ENCODE measurements around the gene NKTR. TPM values are rescaled to one million over a fixed set of nuclear protein-coding genes. Genes with fewer than 3 reads are reported as not detected.

Gene NKTR
- polyA plus RNA-seq, 1 of the 3 experiments (the other 2 are of a cell fraction): 19.2 TPM

DNA sequence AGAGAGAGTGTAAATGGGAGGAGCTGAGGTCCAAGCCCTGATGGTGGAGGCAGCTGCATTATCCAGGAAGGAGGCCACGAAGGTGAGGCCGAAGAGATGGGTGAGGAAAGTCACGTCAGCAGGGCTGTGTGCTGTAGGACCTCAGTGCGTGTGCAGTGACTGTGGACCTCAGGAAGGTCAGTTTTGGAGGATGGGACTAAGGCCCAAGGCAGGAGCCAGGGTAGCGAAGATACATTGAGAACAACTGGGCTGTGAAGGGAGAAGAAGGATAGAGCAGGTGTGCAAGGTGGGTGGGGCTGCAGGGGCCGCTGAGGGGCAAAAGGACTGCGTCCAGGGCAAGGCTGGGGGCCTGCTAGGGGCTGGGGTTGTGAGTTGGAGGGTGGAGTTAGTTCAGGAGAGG, 89.7 kb downstream of the NKTR start:
- no peak overlapping the region for H3K4me2 ChIP-seq
- H2AFZ ChIP-seq (ENCODE audit: low read depth): no peak overlapping the region
- 34% methylated on average over 7 of the region's 7 CpGs for WGBS (ENCODE audit: low lambda C conversion rate)
- H3F3A ChIP-seq (replicated peaks; ENCODE audit: insufficient read depth): no peaks in the 10 kb centered on the region
- no peak overlapping the region for H3K27ac ChIP-seq (ENCODE audit: low read depth in 2 of 2, low read length in 1 of 2)
- DNase-seq: no peak
- no peaks in the 10 kb centered on the region for H3K9me3 ChIP-seq
- no peak overlapping the region for H3K4me3 ChIP-seq (ENCODE audit: low read depth in 2 of 2, low read length in 1 of 2)
- POLR2A ChIA-PET: no interaction called here
- no peaks in the 10 kb centered on the region for H3K79me2 ChIP-seq (ENCODE audit: insufficient read depth)
- no peak overlapping the region for H3K9ac ChIP-seq
- CTCF ChIA-PET: no interaction called here
- TF ChIP-seq, protein P1, sequence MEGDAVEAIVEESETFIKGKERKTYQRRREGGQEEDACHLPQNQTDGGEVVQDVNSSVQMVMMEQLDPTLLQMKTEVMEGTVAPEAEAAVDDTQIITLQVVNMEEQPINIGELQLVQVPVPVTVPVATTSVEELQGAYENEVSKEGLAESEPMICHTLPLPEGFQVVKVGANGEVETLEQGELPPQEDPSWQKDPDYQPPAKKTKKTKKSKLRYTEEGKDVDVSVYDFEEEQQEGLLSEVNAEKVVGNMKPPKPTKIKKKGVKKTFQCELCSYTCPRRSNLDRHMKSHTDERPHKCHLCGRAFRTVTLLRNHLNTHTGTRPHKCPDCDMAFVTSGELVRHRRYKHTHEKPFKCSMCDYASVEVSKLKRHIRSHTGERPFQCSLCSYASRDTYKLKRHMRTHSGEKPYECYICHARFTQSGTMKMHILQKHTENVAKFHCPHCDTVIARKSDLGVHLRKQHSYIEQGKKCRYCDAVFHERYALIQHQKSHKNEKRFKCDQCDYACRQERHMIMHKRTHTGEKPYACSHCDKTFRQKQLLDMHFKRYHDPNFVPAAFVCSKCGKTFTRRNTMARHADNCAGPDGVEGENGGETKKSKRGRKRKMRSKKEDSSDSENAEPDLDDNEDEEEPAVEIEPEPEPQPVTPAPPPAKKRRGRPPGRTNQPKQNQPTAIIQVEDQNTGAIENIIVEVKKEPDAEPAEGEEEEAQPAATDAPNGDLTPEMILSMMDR (IDR thresholded peaks at IDR 0.05): no peak
- TF ChIP-seq CHD2 (IDR thresholded peaks at IDR 0.05; ENCODE audit: low read length, partially characterized antibody) (no peak), GATA2 (CRISPR knock-in tag; IDR thresholded peaks at IDR 0.05) (no peak), MEF2A (IDR thresholded peaks at IDR 0.05; ENCODE audit: borderline replicate concordance, low read depth) (no peak), NRF1 (IDR thresholded peaks at IDR 0.05; ENCODE audit: low read depth, low read length) (no peak), TAF1 (IDR thresholded peaks at IDR 0.05; ENCODE audit: borderline replicate concordance, low read depth, low read length) (no peak), FOXM1 (IDR thresholded peaks at IDR 0.05; ENCODE audit: low read depth) (no peak), SIN3A (IDR thresholded peaks at IDR 0.05; ENCODE audit: borderline replicate concordance, low read depth, low read length) (no peak), RFX5 (IDR thresholded peaks at IDR 0.05; ENCODE audit: low read length) (no peak), RCOR1 (IDR thresholded peaks at IDR 0.05; ENCODE audit: low read length) (no peak), ELF1 (IDR thresholded peaks at IDR 0.05) (no peak), JUND (IDR thresholded peaks at IDR 0.05) (no peak)
- H3K4me1 ChIP-seq (ENCODE audit: control insufficient read depth in 1 of 2, insufficient read depth in 2 of 2, low read depth in 1 of 2, low read length in 1 of 2): no peaks in the 10 kb centered on the region; a peak in 1 of 4 replicates
- H3K27me3 ChIP-seq (ENCODE audit: insufficient read depth): peaks cover 19% of the 10 kb centered on the region; the same call in 1 of the 2 replicates
- no peaks in the 10 kb centered on the region for H3K9me2 ChIP-seq
- no peaks in the 10 kb centered on the region for H3K36me3 ChIP-seq (replicated peaks in 1 of 2; ENCODE audit: control insufficient read depth in 1 of 2, insufficient read depth in 2 of 2, low read length in 1 of 2)
- no peaks in the 10 kb centered on the region for H4K20me1 ChIP-seq (ENCODE audit: insufficient read depth)

DNA sequence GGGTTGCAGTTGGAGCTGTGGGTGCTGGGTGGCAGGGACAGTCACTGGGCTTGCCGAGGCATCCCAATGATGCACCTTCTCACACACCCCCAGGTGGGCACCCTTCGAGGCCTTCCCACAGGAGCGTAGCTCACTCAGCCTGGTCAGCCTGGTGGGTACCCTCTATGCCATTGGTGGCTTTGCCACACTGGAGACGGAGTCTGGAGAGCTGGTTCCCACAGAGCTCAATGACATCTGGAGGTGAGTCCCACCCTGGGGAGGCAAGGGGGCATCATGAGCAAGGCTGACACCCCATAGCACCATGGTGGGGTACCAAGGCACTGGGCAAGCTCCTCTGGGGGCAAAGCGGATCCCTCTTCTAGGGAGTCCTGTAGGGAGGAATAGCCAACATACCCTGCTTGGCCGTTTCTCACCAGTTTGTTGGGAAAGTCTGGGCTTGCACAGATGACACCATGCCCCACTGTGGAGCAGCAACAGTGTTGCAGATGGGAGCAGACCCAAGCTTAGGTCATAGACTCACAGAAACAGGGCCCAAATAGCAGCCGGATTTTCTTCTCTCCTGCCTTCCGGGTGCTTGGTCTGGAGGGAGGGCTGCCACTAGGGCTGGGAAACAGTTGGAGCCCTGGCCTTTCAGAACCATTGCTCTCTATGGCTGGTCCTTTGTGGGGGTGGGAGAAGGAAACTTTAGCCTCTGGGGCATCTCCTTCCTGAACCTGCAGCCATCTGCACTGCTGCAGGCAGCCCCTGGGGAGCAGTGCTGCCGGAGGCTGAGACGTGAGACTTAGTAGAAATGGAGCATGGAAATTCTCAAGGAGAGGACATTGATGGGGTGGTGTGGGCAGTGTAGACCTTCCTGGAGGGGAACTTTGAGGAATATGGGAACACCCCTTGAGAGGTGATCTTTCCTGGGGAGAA, 90.5 kb downstream of the NKTR start:
- no peaks in the 10 kb centered on the region for H3K79me2 ChIP-seq (ENCODE audit: insufficient read depth)

More for the DNA sequence above, 90.5 kb downstream of the NKTR start:
- Histone ChIP-seq H3K27me3 (ENCODE audit: insufficient read depth) (peaks cover 12% of the 10 kb centered on the region; the same call in 1 of the 2 replicates), H3K27ac (ENCODE audit: low read depth in 2 of 2, low read length in 1 of 2) (no peak overlapping the region), H3K9me3 (no peaks in the 10 kb centered on the region), H3K4me3 (ENCODE audit: low read depth in 2 of 2, low read length in 1 of 2) (no peak overlapping the region), H3K4me2 (no peak overlapping the region), H3K9me2 (no peaks in the 10 kb centered on the region), H3K36me3 (replicated peaks in 1 of 2; ENCODE audit: control insufficient read depth in 1 of 2, insufficient read depth in 2 of 2, low read length in 1 of 2) (no peaks in the 10 kb centered on the region), H3K9ac (no peak overlapping the region), H3K4me1 (ENCODE audit: control insufficient read depth in 1 of 2, insufficient read depth in 2 of 2, low read depth in 1 of 2, low read length in 1 of 2) (no peaks in the 10 kb centered on the region; a peak in 1 of 4 replicates), H4K20me1 (ENCODE audit: insufficient read depth) (no peaks in the 10 kb centered on the region), H2AFZ (ENCODE audit: low read depth) (no peak overlapping the region), H3F3A (replicated peaks; ENCODE audit: insufficient read depth) (no peaks in the 10 kb centered on the region)
- no peak for DNase-seq
- CTCF ChIA-PET: no interaction called here
- POLR2A ChIA-PET: no interaction called here
- TF ChIP-seq YY1 (IDR thresholded peaks at IDR 0.05; ENCODE audit: low read depth): no peak
- TF ChIP-seq SMC3 (IDR thresholded peaks at IDR 0.05; ENCODE audit: low read depth, low read length): no peak
- TF ChIP-seq, protein P2, sequence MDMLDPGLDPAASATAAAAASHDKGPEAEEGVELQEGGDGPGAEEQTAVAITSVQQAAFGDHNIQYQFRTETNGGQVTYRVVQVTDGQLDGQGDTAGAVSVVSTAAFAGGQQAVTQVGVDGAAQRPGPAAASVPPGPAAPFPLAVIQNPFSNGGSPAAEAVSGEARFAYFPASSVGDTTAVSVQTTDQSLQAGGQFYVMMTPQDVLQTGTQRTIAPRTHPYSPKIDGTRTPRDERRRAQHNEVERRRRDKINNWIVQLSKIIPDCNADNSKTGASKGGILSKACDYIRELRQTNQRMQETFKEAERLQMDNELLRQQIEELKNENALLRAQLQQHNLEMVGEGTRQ (IDR thresholded peaks at IDR 0.05; ENCODE audit: borderline replicate concordance, low read depth, low read length): no peak
- TF ChIP-seq TEAD4 (IDR thresholded peaks at IDR 0.05; ENCODE audit: borderline replicate concordance, insufficient read depth): no peak
- TF ChIP-seq TAF1 (IDR thresholded peaks at IDR 0.05; ENCODE audit: borderline replicate concordance, low read depth, low read length): no peak
- TF ChIP-seq MXI1 (IDR thresholded peaks at IDR 0.05; ENCODE audit: low read depth, low read length): no peak
- 54% methylated on average over 6 of the region's 10 CpGs for WGBS (ENCODE audit: low lambda C conversion rate)
